Epithelial cell of proximal tubule (primary cell): Measurements from ENCODE around the gene INMT. TPM values are rescaled to one million over a fixed set of nuclear protein-coding genes. Genes with fewer than 3 reads are reported as not detected.

Experiments used
- DNase-seq: peaks from one replicate; pipeline ENCODE4 v3.0.0-alpha.2; 2011; ENCODE audit warnings: low read depth
- H3K4me3 ChIP-seq: 2 replicates; pipeline ENCODE4 v1.5.1; 2011; ENCODE audit warnings: low read depth, mild to moderate bottlenecking, low read length
- CTCF ChIP-seq: conservative IDR thresholded peaks from 2 replicates; pipeline ENCODE4 v1.5.1; 2012; ENCODE audit warnings: low read depth, mild to moderate bottlenecking, low read length
- total RNA-seq: library from RNA; depleted of rRNA; stranded (reverse); fragments of >200 nt; gene quantifications from 2 replicates; pipeline ENCODE4 v1.2.3, GENCODE V29; 2015

INMT gene
- total RNA-seq, result 0.81 TPM in 1 of 2 replicates, not detected in the other

GRCh38 chr7:30751696-30752273, at the start of gene INMT:
INMT (plus strand) TSS chr7:30752135; CDS start chr7:30752151, 16 bp downstream.
- no peak for DNase-seq
- TF ChIP-seq CTCF, result no peak
- H3K4me3 ChIP-seq, result no peak within 1 kb of the TSS

GRCh38 chr7:30702200-30702599, 49.7 kb upstream of the INMT start:
- H3K4me3 ChIP-seq, result no peak overlapping the region
- no peak for DNase-seq
- TF ChIP-seq CTCF, result peak; percentile 33

- no peak overlapping the region for H3K4me3 ChIP-seq
- DNase-seq, result no peak
- TF ChIP-seq CTCF, result no peak
These were observed 48.2 kb upstream of the INMT start for GRCh38 chr7:30703756-30704155.

GRCh38 chr7:30705008-30705407, 46.9 kb upstream of the INMT start:
- no peak for DNase-seq
- no peak overlapping the region for H3K4me3 ChIP-seq
- TF ChIP-seq CTCF, result no peak

- TF ChIP-seq CTCF, result no peak
- no peak overlapping the region for H3K4me3 ChIP-seq
- no peak for DNase-seq
These were observed 46.3 kb upstream of the INMT start for GRCh38 chr7:30705596-30705995.

GRCh38 chr7:30706316-30706715, 45.6 kb upstream of the INMT start:
- DNase-seq, result no peak
- H3K4me3 ChIP-seq, result no peak overlapping the region
- no peak for TF ChIP-seq CTCF

- H3K4me3 ChIP-seq, result no peak overlapping the region
- no peak for DNase-seq
- no peak for TF ChIP-seq CTCF
These were observed 45.0 kb upstream of the INMT start for GRCh38 chr7:30706908-30707307.
